IMR-90 (cell line): ENCODE results near the gene ITK.

ENCODE experiments used
- CEBPB ChIP-seq: IDR thresholded peaks from 2 replicates; pipeline ENCODE4 v1.6.1; 2012; ENCODE audit warnings: low read depth, low read length, improper control_type of control experiment
- CTCF ChIP-seq: conservative IDR thresholded peaks from 2 replicates; pipeline ENCODE4 v1.5.1; 2012; ENCODE audit warnings: mild to moderate bottlenecking, low read depth, low read length, improper control_type of control experiment
- MXI1 ChIP-seq: IDR thresholded peaks from 2 replicates; pipeline ENCODE4 v1.6.1; 2012; ENCODE audit warnings: low read depth, mild to moderate bottlenecking, low read length, moderate library complexity, borderline replicate concordance
- NFE2L2 ChIP-seq: fragments of 150-350 bp; IDR thresholded peaks from 2 replicates; pipeline ENCODE4 v1.6.1; 2016; ENCODE audit warnings: low read depth, mild to moderate bottlenecking, low read length
- POLR2A ChIP-seq: IDR thresholded peaks from 2 replicates; pipeline ENCODE4 v1.6.1; 2012; ENCODE audit warnings: mild to moderate bottlenecking, low read depth, low read length
- RAD21 ChIP-seq: IDR thresholded peaks from 2 replicates; pipeline ENCODE4 v1.6.1; 2012; ENCODE audit warnings: low read length, improper control_type of control experiment

DNA sequence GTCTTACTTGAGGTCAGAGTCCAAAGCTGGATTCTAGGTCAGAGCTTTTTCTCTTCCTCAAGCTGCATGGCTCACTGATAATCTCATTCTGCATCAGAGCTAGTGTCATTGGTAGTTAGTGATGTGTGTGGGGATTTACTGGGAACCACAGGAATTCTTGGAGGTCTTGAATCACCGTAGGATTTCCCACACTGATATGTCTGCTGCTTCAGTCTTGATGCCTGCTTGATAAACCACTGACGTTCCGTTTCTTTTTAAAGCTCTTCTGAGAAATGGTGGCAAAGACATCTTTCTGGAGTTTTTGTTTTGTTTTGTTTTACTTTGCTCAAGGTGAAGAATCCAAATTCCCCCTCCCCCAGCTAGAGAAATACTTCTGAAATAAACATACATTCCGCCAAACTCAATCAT lies 13.4 kb upstream of the ITK start:
- TF ChIP-seq CTCF (no peak), POLR2A (no peak), CEBPB (no peak), RAD21 (no peak), NFE2L2 (no peak), MXI1 (no peak)
